GM13976 (cell line): ENCODE results near the gene GABRA5.

Source experiments
- DNase-seq: peaks from one replicate; pipeline ENCODE4 v3.0.0; 2012; ENCODE audit warnings: low spot score
- in situ Hi-C: fragments of 300-500 bp; cut with MboI; formaldehyde crosslinking; loops from one replicate; pipeline ENCODE4 v1.12.0; 2022; ENCODE audit warnings: low sequenced_read_pairs, mixed read lengths, inconsistent platforms; ENCODE audit not compliant: unreplicated experiment
- TF ChIP-seq, protein P1 (sequence below): IDR thresholded peaks from 2 replicates; pipeline ENCODE4 v1.5.1; 2012; ENCODE audit warnings: borderline replicate concordance, mild to moderate bottlenecking; ENCODE audit not compliant: insufficient read depth; ENCODE audit errors: extremely low read depth, missing control alignments, control extremely low read depth

GABRA5 gene

DNA sequence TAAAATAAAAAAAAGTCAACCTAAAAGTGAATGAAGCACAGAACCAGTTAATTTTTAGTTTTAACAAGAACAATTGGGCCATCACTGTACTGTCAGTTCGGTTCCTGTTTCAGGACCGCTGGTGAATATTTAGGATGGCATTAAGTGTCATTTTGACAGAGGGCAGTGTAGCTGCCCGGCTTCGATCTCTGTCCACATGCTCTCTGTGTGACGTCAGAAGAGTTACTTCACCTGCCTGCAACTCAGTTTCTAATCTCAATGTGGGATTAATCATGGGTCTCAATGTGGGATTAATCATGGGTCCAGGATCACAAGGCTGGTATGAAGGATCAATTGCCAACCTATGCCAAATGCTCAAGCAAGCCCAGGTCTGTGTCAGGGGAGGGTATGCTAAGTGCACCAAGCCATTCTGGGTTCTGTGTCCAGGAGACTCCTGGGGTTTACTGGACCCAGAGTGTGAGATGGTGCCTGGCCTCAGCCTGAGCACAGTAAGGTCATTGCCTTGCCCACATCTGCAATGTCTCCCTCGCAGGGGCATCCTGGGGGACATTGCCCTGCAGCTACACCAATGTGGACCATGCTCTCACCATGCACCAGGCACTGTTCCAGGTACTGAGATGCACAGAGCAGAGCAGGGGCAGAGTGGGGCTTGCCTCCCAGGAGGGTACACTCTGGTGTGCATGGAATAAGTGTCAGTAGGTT lies 8.1 kb downstream of the GABRA5 start:
- in situ Hi-C loops = no loop called here
- DNase-seq = no peak
- TF ChIP-seq, protein P1, sequence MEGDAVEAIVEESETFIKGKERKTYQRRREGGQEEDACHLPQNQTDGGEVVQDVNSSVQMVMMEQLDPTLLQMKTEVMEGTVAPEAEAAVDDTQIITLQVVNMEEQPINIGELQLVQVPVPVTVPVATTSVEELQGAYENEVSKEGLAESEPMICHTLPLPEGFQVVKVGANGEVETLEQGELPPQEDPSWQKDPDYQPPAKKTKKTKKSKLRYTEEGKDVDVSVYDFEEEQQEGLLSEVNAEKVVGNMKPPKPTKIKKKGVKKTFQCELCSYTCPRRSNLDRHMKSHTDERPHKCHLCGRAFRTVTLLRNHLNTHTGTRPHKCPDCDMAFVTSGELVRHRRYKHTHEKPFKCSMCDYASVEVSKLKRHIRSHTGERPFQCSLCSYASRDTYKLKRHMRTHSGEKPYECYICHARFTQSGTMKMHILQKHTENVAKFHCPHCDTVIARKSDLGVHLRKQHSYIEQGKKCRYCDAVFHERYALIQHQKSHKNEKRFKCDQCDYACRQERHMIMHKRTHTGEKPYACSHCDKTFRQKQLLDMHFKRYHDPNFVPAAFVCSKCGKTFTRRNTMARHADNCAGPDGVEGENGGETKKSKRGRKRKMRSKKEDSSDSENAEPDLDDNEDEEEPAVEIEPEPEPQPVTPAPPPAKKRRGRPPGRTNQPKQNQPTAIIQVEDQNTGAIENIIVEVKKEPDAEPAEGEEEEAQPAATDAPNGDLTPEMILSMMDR = no peak

DNA sequence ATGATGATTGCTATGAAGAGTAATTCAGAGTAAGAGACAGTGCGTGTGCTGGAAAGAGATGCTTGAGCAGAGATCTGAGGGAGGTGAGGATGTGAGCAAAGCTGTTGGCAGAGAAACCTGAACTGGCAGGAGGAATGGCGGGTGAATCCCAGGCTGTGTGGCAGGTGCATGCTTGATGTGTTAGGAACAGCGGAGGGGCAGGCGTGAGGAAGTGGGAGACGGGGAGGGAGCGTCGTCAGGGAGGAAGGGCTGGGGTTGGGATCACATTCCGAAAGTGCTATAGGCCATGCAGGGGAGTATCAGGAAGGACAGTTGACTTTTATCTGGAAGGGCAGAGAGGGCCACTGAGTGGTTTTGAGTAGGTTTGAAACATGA lies 8.6 kb downstream of the GABRA5 start:
- in situ Hi-C loops = no loop called here
- DNase-seq = no peak

DNA sequence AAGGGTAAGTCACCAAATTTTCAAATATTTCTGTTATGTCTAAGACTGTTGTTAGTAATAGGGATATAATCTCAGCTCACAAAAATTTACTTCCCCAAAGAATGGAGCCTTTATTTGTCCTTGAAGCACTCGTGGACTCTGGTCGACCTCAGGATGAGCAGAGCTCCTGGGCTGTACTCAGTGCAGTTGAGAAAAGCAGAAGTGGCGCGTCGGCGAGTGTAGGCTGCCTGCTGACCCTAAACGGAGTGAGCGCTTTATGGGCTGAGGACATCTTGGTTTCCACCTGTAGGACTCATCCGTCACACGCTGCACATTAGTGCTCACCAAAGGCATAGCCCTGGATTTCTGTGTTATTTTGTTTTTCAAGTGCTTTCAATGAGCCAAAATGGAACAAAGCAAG lies 11.0 kb downstream of the GABRA5 start:
- TF ChIP-seq, protein P1 = no peak
- in situ Hi-C loops = no loop called here
- DNase-seq = no peak

More for the DNA sequence above, 8.6 kb downstream of the GABRA5 start:
- TF ChIP-seq, protein P1 = no peak

DNA sequence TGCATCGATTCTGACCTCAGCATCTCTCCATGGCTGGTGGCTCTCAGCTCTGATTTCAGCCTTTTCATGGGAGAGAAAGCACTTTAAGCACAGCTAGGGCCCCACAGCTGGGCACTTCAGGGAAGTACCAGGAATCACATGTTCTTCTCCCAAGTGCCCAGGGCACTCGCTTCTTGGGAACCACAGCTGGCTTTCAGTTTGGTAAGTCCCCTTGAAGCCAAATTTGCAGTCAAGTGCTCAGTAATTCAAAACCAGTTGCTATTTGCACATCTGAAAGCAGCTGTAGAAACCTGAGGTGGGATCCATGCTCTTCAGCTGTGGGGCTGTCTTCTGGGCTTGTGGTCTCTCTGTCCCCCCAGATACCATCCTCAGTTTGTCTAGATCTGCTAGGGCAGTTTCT lies 12.8 kb downstream of the GABRA5 start:
- no peak for DNase-seq
- in situ Hi-C loops = no loop called here
- TF ChIP-seq, protein P1 = no peak

DNA sequence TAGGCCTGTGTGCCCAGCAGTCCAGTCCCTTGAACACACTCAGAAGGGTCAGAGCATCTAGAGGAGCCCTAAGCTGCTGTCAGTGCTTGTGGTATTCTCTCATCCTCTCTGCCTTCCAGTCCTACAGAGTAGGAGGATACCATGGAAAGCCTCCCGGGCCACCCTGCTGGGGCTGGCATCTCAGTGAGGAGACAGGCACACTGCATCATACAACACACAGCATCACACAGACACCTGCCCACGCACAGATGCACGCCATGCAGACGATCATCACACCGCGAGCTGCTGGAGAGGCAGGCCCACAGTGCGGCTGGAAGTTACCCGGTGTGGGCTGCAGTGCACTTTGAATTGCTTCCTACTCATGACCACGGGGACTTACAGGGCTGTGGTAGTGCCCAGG lies 15.2 kb downstream of the GABRA5 start:
- no peak for DNase-seq
- in situ Hi-C loops = no loop called here
- TF ChIP-seq, protein P1 = no peak

DNA sequence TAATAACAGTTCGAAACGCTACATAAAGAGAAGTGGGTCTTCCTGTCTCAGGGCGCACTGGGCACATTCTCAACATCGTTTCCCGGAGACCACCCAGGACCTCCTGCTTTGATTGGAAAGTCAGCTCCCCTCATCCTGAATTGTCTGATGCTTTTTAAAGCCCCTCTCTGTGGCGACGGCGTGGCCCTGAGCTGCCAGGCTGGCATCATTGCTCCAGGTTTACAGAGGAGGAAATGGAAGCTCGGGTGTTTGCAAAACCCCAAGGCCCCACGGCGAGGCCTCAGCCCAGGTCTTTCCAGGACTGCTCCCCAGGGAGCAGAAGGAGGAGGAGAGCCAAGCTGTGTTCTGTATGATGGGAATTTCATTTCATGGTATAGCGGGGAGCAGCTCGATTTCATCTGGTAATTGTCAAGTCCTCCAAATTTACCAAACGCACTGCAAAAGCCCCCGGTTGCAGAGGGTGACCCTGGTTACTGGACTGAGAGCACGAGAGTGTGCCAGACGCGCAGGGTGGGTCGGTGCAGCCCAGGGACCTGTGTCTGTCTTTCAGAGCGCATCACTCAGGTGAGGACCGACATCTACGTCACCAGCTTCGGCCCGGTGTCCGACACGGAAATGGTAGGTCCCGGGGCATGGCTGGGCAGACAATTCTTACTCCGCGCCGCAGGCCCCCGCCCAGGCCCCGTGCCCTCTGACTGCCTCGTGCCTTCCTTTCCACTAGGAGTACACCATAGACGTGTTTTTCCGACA lies 15.9 kb downstream of the GABRA5 start:
- TF ChIP-seq, protein P1 = no peak
- no peak for DNase-seq
- in situ Hi-C loops = no loop called here

DNA sequence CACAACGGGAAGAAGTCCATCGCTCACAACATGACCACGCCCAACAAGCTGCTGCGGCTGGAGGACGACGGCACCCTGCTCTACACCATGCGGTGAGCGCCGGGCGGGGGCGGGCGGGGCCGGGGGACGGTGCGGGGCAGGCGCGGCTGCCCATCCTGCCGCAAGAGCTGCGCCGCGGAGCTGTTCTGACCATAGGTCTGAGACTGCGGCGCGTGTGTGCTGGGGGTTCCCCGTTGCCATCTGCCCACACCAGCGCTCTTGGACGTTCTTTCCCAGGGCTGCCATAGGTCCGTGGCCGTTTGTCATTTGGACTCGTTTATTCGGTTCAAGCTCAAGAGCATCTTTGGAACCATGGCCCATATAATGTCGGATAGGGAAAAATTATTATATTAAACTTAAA lies 16.6 kb downstream of the GABRA5 start:
- no peak for DNase-seq
- in situ Hi-C loops = no loop called here
- TF ChIP-seq, protein P1 = no peak
